KOPT-K1 (cell line): ENCODE data around the gene NELL2.
"Not testable (repeated sequence)": the region's sequence is repeated elsewhere in the genome, so short reads cannot be mapped to it uniquely, and the experiment has no call there.

Source experiments
- H3K27ac ChIP-seq: fragments of 200-600 bp; sonication (generic); 2 replicates; pipeline ENCODE4 v1.5.1; 2016; ENCODE audit warnings: antibody characterized with exemption, mild to moderate bottlenecking, low read depth, low read length; ENCODE audit not compliant: poor library complexity, severe bottlenecking
- H3K36me3 ChIP-seq: fragments of 200-600 bp; sonication (generic); 2 replicates; pipeline ENCODE4 v1.5.1; 2017; ENCODE audit warnings: antibody characterized with exemption, mild to moderate bottlenecking, low read length, moderate library complexity; ENCODE audit not compliant: insufficient read depth
- H3K9me3 ChIP-seq: fragments of 200-600 bp; sonication (generic); 2 replicates; pipeline ENCODE4 v1.5.1; 2017; ENCODE audit warnings: antibody characterized with exemption, low read length, mild to moderate bottlenecking; ENCODE audit not compliant: insufficient read depth, poor library complexity, severe bottlenecking

NELL2 gene

GRCh38 chr12:44863867-44864266, 12.2 kb downstream of the NELL2 start:
- no peak overlapping the region for H3K27ac ChIP-seq
- H3K9me3 ChIP-seq = no peaks in the 10 kb centered on the region
- H3K36me3 ChIP-seq = no peaks in the 10 kb centered on the region

- no peak overlapping the region for H3K27ac ChIP-seq
- H3K9me3 ChIP-seq = no peaks in the 10 kb centered on the region
Measured at GRCh38 chr12:44859998-44860689, 16.0 kb downstream of the NELL2 start.

GRCh38 chr12:44858226-44858855, 17.8 kb downstream of the NELL2 start:
- no peaks in the 10 kb centered on the region for H3K9me3 ChIP-seq
- no peak overlapping the region for H3K27ac ChIP-seq
- H3K36me3 ChIP-seq = no peaks in the 10 kb centered on the region

More at GRCh38 chr12:44859998-44860689, 16.0 kb downstream of the NELL2 start:
- no peaks in the 10 kb centered on the region for H3K36me3 ChIP-seq

GRCh38 chr12:44852483-44852882, 23.6 kb downstream of the NELL2 start:
- no peak overlapping the region for H3K27ac ChIP-seq
- H3K36me3 ChIP-seq = no peaks in the 10 kb centered on the region
- no peaks in the 10 kb centered on the region for H3K9me3 ChIP-seq

GRCh38 chr12:44851586-44851985, 24.5 kb downstream of the NELL2 start:
- no peaks in the 10 kb centered on the region for H3K9me3 ChIP-seq
- no peaks in the 10 kb centered on the region for H3K36me3 ChIP-seq
- H3K27ac ChIP-seq = no peak overlapping the region

- no peaks in the 10 kb centered on the region for H3K9me3 ChIP-seq
- peak overlapping the region; percentile 52 for H3K27ac ChIP-seq
- no peaks in the 10 kb centered on the region for H3K36me3 ChIP-seq
Measured at GRCh38 chr12:44848703-44849085, 27.4 kb downstream of the NELL2 start.

- no peaks in the 10 kb centered on the region for H3K9me3 ChIP-seq
- peak overlapping the region; percentile 52 for H3K27ac ChIP-seq
- no peaks in the 10 kb centered on the region for H3K36me3 ChIP-seq
Measured at GRCh38 chr12:44847888-44848702, 28.0 kb downstream of the NELL2 start.

- H3K9me3 ChIP-seq = no peaks in the 10 kb centered on the region
- no peaks in the 10 kb centered on the region for H3K36me3 ChIP-seq
- peak overlapping the region; percentile 52 for H3K27ac ChIP-seq
Measured at GRCh38 chr12:44847403-44847802, 28.7 kb downstream of the NELL2 start.

GRCh38 chr12:44846826-44847225, 29.3 kb downstream of the NELL2 start:
- Histone ChIP-seq H3K36me3 (no peaks in the 10 kb centered on the region), H3K9me3 (no peaks in the 10 kb centered on the region), H3K27ac (no peak overlapping the region)

GRCh38 chr12:44842669-44843068, 33.4 kb downstream of the NELL2 start:
- no peaks in the 10 kb centered on the region for H3K36me3 ChIP-seq
- H3K27ac ChIP-seq = no peak overlapping the region
- no peaks in the 10 kb centered on the region for H3K9me3 ChIP-seq

GRCh38 chr12:44839785-44840184, 36.3 kb downstream of the NELL2 start:
- no peak overlapping the region for H3K27ac ChIP-seq
- no peaks in the 10 kb centered on the region for H3K9me3 ChIP-seq
- H3K36me3 ChIP-seq = no peaks in the 10 kb centered on the region

- Histone ChIP-seq H3K9me3 (no peaks in the 10 kb centered on the region), H3K27ac (no peak overlapping the region), H3K36me3 (no peaks in the 10 kb centered on the region)
Measured at GRCh38 chr12:44837114-44837755, 38.9 kb downstream of the NELL2 start.

- H3K27ac ChIP-seq = no peak overlapping the region
- H3K9me3 ChIP-seq = no peaks in the 10 kb centered on the region
- H3K36me3 ChIP-seq = no peaks in the 10 kb centered on the region
Measured at GRCh38 chr12:44835641-44836379, 40.3 kb downstream of the NELL2 start.

- not testable (repeated sequence) for H3K27ac ChIP-seq, H3K9me3 ChIP-seq, H3K36me3 ChIP-seq
Measured at GRCh38 chr12:44834996-44835395, 41.1 kb downstream of the NELL2 start.
